ENCODE results near the gene TTLL11. TPM values are rescaled to one million over a fixed set of nuclear protein-coding genes. Genes with fewer than 3 reads are reported as not detected.
"Not testable (repeated sequence)": the region's sequence is repeated elsewhere in the genome, so short reads cannot be mapped to it uniquely, and the experiment has no call there.

The TTLL11 gene
- polyA plus RNA-seq, 4 donors = 6.6 to 9.3 (median 7.9) TPM

GRCh38 chr9:121985792-121986494 lies 107.2 kb downstream of the TTLL11 start:
- no peak for DNase-seq (ENCODE audit: low read depth in 4 of 4, low spot score in 3 of 4)

- no peak for DNase-seq (ENCODE audit: low read depth in 4 of 4, low spot score in 3 of 4)
These were observed 108.2 kb downstream of the TTLL11 start for GRCh38 chr9:121984726-121985402.

GRCh38 chr9:121983736-121984135 lies 109.4 kb downstream of the TTLL11 start:
- DNase-seq (ENCODE audit: low read depth in 4 of 4, low spot score in 3 of 4) = no peak

- DNase-seq (ENCODE audit: low read depth in 4 of 4, low spot score in 3 of 4) = no peak
These were observed 111.8 kb downstream of the TTLL11 start for GRCh38 chr9:121981118-121981883.

- not testable (repeated sequence) for DNase-seq (ENCODE audit: low read depth in 4 of 4, low spot score in 3 of 4)
These were observed 112.4 kb downstream of the TTLL11 start for GRCh38 chr9:121980665-121981064.

- DNase-seq (ENCODE audit: low read depth in 4 of 4, low spot score in 3 of 4) = no peak
These were observed 113.4 kb downstream of the TTLL11 start for GRCh38 chr9:121979736-121980135.

- no peak for DNase-seq (ENCODE audit: low read depth in 4 of 4, low spot score in 3 of 4)
These were observed 116.4 kb downstream of the TTLL11 start for GRCh38 chr9:121976751-121977150.

- peak in 2 of 4 donors; percentile 68 to 72 for DNase-seq (ENCODE audit: low read depth in 4 of 4, low spot score in 3 of 4)
These were observed 117.3 kb downstream of the TTLL11 start for GRCh38 chr9:121975801-121976277.

GRCh38 chr9:121974421-121974820 lies 118.7 kb downstream of the TTLL11 start:
- DNase-seq (ENCODE audit: low read depth in 4 of 4, low spot score in 3 of 4) = no peak

- DNase-seq (ENCODE audit: low read depth in 4 of 4, low spot score in 3 of 4) = no peak
These were observed 120.6 kb downstream of the TTLL11 start for GRCh38 chr9:121972501-121972981.

- DNase-seq (ENCODE audit: low read depth in 4 of 4, low spot score in 3 of 4) = no peak
These were observed 125.1 kb downstream of the TTLL11 start for GRCh38 chr9:121968056-121968455.

GRCh38 chr9:121966706-121967105 lies 126.4 kb downstream of the TTLL11 start:
- no peak for DNase-seq (ENCODE audit: low read depth in 4 of 4, low spot score in 3 of 4)

GRCh38 chr9:121963528-121963995 lies 129.5 kb downstream of the TTLL11 start:
- DNase-seq (ENCODE audit: low read depth in 4 of 4, low spot score in 3 of 4) = no peak

GRCh38 chr9:121962421-121962820 lies 130.7 kb downstream of the TTLL11 start:
- no peak for DNase-seq (ENCODE audit: low read depth in 4 of 4, low spot score in 3 of 4)

- DNase-seq (ENCODE audit: low read depth in 4 of 4, low spot score in 3 of 4) = no peak
These were observed 132.4 kb downstream of the TTLL11 start for GRCh38 chr9:121960665-121961064.

GRCh38 chr9:121958530-121958929 lies 134.6 kb downstream of the TTLL11 start:
- no peak for DNase-seq (ENCODE audit: low read depth in 4 of 4, low spot score in 3 of 4)

GRCh38 chr9:121956808-121957207 lies 136.3 kb downstream of the TTLL11 start:
- no peak for DNase-seq (ENCODE audit: low read depth in 4 of 4, low spot score in 3 of 4)

GRCh38 chr9:121955649-121956048 lies 137.5 kb downstream of the TTLL11 start:
- no peak for DNase-seq (ENCODE audit: low read depth in 4 of 4, low spot score in 3 of 4)

- no peak for DNase-seq (ENCODE audit: low read depth in 4 of 4, low spot score in 3 of 4)
These were observed 138.5 kb downstream of the TTLL11 start for GRCh38 chr9:121954477-121955140.

- no peak for DNase-seq (ENCODE audit: low read depth in 4 of 4, low spot score in 3 of 4)
These were observed 140.5 kb downstream of the TTLL11 start for GRCh38 chr9:121952611-121953010.

Data from left renal pelvis (tissue), 4 donors.